HG03565 (cell line): ENCODE results near the gene SYT8.

Source experiments
- ATAC-seq: cut with Tn5 transposase; IDR thresholded peaks from one replicate; pipeline ENCODE4 v1.9.1; 2021; ENCODE audit warnings: mild to moderate bottlenecking, moderate library complexity; ENCODE audit not compliant: unreplicated experiment

The SYT8 gene

DNA sequence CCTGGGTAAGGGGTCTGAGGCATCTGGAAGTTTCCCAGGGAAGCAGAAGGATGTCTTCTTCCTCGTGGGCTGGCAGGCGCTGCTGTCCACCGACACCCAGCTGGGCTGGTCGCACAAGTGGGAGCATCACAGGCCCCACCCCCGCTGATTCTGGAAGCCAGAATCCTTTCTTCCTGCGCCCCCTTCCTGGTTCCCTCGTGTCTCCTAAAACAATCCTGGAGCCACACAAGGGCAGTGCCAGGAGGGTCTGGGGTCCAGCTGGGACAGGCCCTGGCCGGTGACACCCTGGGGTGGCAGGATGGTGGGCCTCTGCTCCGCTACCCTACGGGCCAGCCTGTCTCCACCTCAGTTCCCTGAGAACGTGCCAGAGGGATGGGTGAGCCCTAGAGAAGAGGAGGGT lies 22.3 kb downstream of the SYT8 start:
- ATAC-seq, result no peak

DNA sequence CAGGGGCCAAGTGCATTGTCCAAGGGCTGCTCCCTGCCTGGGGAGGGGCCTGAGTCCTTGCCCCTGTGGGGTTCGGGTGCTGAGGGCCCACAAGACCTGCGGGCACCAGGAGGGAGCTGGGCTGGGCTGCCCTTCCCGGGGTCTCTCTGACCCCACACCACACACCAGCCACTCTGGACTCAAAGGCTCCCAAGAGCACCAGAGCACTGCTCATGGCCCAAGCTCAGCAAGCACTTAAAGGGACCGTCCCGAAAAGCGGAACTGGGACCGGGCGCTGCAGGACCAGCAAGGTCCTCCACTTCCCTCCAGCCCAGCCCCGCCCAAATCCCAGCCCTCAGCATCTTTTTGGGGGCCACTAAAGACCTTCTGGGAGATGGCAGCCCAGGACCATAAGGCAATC lies 23.4 kb downstream of the SYT8 start:
- no peak for ATAC-seq

DNA sequence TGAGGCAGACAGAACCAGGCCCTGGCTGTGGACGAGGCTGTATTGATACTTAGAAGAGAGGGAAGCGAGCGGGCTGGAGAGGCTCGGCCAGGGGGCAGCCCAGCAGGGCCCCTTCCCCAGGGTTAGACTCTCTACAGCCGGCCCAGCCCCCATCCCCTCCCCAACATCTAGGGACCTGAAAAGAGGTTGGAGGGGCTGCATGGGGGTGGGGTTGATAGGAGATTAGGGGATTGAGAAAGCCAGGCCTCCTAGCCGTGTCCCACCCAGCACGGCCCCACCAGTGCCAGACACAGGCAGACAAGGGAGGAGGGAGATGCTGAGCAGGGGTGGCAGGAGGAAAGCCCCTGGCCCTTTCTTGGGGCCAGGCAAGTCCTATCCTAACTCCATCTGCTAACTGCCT lies 23.8 kb downstream of the SYT8 start:
- no peak for ATAC-seq

DNA sequence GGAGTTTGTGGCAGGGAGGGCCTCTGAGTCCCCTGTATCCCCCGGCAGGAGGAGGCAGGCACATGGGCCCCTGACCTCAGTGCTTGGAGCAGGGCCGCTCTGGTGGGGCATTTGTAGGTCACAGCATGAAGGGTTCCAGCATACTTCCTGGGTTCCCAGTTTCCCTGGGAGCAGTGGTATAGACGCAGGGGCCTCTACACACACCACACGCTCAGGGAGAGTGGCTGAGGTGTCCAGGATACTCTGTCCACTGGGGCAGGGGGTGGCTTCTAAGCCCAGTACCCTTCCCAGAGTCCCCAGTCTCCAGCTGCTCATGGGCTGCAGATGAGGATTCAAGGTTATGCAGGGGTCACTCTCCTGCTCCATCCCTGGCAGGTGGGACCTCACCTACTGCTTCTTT lies 24.2 kb downstream of the SYT8 start:
- no peak for ATAC-seq

DNA sequence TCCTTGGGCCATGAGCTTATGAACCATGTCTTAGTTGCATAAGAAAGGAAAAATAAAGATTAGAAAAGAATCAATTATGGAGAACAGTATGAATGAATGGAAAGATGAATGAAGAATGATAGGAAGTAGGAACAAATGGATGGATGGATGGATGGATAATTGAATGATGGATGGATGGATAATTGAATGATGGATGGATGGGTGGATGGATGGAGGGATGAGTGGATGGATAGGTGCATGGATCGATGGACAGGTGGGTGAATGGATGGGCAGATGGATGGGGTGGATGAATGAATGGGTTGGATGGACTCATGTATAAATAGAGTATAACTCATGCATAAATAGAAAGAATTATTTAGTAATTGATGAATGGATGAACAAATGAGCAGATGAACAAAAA lies 25.3 kb downstream of the SYT8 start:
- no peak for ATAC-seq

DNA sequence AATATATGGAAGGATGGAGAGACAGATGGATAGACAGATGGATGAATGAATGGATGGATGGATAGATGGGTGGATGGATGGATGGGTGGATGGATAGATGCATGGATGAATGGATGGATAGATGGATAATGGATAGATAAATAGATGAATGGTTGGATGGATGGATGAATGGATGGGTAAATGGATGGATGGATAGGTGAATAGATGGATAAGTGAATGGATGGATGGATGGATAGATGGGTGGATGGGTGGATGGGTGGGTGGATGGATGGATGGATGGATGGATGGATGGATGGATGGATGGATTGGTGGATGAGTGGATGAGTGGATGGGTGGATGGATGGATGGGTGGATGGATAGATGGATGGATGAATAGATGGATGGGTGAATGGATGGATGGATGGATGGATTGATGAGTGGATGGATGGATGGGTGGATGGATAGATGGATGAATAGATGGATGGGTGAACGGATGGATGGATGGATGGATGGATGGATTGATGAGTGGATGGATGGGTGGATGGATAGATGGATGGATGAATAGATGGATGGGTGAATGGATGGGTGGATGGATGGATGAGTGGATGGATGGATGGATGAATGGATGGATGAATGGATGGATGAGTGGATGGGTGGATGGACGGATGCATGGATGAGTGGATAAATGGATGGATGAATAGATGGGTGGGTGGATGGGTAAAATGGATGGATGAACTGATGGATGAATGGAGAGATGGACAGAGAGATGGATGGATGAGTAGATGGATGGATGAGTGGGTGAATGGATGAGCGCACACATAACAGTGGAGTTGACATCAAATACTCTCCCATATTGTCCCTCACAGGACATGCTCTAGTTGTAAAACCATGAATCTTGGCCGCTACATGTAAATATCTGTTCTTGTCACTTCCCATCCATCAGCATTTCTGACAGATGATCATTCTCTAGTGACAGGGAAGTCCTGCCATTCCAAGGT lies 26.9 kb downstream of the SYT8 start:
- no peak for ATAC-seq

DNA sequence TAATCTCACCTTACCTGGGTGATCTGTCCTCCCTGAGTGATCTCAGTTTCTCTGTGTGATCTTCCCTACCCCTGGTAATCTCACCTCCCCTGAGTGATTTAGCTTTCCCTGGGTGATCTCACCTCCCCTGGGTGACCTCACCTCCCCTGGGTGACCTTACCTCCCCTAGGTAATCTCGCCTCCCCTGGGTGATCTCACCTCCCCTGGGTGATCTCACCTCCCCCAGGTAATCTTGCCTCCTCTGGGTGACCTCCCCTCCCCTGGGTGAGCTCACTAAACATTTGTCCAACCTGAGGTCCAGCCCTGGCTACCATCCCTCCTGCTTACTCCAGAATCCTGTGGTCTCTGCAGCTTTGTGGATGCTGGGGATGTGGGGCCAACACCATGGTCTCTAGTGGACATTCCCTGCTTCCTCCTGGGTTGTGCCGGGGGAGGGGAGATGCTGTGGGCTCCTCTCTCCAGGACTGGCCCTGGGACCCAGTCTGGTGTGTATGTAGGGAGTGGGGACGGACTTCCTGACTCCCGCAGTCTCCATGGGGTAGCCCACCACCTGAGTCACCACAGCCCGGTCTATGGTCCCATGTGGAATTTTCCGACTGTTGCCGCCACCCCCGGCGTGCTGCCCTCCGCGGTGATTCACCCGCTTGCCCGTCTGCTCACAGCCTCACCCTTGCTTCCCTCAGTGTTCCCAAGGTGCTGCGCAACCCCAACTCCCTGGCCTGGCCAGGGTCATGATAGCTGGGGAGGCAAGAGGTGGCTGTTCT lies 28.0 kb downstream of the SYT8 start:
- no peak for ATAC-seq

DNA sequence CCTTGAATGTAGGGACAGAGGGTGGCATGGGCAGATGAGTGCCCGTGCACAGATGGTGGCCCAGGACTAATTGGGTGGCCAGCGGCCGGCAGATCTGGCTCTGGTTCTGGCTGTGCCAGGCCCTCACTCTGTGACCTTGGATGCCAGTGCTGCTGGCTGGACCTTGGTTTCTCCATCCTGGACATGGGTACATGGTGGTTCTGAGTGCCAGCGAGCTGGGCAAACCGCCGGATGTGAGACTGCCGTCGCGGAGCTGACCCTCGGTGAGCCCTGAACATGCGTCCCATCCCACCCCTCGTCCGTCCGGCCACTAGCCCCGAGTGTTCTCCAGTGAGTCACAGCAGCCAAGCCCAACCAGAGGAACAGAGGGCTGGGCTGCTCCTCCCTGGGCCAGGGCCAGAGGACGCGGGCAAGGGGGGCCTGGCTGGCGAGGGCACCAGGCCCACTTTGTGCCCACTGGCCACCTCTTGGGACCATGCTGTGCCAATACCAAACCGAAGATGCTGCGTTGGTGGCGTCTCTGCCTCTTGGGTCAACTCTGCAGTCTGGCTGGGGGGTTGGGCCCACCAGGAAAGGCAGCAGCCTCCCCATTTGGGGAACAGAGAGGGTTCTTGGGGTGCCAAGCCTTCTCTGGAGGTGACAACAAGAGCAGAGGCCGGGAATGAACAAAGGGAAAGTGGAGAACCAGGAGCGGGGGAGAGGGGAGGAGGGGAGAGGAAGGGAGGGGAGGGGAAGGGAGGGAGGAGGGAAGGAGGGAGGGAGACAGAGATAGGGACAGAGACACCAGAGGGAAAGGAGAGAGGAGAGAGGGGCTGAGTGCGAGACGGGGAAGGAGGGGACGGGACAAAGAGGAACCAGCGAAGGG lies 28.8 kb downstream of the SYT8 start:
- no peak for ATAC-seq

DNA sequence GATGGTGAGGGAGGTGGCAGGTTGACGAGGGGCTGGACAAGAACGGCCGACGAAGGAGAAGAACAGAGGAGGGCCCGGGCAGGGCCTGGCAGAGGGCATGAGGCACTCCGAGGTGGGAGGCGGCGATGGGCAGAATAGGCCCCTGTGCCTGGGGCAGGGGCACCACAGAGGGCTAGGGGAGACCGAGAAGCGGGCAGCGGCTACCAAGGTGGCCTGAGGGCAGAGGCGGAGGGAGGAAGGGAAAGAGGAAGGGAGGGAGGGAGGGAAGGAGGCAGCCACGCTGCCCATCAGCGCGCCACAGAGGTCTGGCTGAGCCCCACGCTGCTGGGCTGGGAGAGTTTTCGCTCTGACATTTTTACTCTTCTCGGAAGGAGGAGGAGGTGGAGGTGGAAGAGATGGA lies 29.4 kb downstream of the SYT8 start:
- ATAC-seq, result no peak

DNA sequence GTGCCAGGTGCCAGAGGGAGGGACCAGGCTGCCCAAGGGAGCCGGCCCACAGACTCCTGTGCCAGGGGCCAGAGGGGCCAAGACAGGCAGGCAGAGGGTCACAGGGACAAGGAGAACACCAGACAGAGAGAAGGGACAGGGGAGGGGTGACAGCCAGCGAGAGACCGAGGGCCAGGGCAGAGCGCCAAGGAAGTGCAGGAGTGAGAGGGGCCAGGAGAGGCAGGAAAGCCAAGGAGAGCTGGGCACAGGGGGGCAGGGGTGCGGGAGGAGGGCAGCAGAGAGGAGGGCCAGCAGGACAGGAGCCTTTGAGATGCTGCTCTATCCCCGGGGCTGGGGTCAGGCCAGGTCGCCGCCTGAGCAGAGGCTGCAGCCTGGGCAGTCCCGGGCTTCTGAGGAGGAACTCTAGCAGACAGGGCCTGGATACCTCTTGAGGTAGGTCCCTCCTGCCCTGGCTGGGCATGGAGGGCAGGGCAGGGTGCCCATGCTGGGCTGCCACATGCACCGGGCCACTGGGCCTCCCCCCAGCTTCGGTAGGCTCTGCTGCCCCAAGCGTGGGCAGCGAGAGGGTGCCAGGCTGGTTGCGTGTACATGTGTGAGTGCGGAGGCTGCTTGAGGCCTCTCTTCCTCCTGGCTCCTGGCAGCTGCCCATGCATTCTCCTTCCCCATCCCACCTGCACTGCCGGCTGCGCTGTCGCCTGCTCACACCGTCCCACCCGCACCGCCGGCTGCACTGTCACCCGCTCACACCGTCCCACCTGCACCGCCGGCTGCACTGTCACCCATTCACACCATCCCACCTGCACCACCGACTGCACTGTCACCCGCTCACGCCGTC lies 30.3 kb downstream of the SYT8 start:
- ATAC-seq, result no peak

DNA sequence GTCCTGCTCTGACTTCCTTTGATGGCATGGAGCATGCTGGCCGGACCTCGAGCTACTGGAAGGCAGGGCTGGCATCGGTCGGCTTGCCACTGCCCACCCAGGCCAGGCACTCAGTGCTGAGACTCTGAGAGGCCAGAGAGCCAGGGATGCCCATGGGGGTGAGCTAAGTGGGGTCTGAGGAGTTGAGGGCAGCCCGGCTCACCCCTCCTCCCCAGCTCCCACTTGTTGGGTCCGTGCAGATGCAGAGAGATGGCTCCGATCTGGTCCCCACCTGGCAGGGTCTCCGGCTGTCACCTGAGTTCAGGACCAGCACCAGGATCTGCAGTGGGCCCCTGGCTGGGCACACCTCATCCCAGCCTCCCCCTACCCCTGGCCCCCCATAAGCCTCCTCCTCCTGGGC lies 31.4 kb downstream of the SYT8 start:
- no peak for ATAC-seq

DNA sequence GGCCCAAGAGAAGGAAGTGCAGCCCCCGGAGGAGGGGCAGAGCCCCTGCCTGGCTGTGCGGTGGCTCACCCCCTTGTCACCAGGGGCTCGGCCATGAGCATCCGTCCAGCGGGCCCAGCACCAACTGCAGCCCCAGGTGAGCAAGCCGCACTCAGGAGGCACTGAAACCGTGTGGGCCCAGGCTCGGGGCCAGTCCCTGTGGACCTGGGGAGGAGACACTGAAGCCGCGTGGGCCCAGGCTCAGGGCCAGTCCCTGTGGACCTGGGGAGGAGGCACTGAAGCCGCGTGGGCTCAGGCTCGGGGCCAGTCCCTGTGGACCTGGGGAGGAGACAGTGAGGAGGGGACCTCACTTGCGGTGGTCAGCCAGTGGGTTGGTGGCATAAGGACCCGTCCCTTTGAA lies 32.0 kb downstream of the SYT8 start:
- ATAC-seq, result no peak

DNA sequence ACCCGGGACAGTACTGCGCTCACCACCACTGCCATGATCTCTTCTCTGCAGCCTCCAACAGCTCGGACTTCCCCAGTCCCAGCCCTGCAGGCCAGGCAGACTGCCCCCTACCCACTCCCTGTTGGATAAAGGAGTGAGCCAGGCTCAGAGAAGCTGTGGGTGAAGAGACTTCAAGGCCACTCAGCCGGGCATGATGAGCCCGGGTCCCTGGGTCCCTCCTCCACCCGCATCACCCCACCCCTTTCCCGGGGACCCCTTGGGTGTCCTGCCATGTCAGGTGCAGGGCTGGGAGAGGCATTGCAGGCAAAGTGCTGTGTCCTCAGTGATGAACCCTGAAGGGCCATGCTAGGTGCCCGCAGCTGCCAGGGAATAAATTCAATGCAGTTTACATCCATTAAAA lies 32.6 kb downstream of the SYT8 start:
- no peak for ATAC-seq

DNA sequence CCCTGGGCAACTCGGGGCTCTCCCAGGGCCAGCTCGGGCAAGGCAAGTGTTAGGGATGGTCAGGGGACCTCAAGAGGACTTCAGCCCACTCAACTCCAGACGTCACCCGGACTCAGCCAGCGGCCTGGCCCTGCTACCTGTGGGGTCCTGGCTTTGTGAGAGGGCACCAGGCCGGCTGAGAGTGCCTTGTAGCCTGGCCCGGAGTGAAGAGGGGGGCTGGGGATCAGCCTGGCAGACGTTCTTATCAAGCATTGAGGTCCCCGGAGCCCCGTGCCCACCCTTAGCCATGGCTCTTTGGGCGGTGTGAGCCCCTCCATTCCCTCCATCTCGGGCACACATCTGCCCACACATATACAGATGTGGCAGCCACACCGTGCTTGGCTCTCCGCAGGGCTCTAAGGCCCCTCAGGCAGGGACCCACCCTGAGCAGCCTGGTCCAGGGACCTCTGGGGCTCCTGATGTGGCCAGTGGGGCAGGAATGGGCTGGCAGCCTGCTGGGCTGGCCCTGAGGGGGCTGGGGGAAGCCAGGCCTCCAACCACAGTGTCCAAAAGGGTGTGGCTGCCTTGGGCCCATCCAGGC lies 33.4 kb downstream of the SYT8 start:
- no peak for ATAC-seq

DNA sequence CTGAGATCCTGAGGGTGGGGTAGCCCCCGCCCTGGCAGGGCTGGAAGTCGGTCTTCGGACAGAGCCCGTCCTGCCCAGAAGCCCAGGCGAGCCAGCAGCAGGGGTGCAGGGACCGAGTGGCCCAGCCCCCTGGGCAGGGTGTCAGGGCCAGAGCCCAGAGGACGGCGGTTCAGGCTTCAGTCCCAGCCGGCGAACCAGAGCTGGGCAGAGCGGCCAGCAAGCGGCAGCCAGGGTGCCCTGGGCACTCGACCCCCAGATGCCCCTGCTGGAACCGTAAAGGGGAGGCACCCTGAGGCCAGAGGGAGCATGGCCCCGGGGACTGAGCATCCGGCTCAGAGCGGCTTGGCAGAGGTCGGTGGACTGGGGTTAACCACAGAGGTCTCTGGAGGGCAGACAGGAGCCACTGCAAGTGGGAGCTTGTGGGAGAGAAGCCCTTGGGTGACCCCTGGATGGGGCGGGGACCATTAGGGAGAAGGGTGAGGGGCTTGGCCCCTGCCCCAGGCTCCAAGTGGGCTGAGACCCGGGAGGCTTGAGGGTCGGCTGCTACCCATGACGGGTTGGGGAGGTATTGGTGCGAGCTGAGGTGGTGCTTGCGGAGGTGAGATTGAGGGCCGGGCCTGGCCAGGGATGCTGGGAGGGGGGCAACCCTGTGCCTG lies 34.0 kb downstream of the SYT8 start:
- ATAC-seq, result no peak

DNA sequence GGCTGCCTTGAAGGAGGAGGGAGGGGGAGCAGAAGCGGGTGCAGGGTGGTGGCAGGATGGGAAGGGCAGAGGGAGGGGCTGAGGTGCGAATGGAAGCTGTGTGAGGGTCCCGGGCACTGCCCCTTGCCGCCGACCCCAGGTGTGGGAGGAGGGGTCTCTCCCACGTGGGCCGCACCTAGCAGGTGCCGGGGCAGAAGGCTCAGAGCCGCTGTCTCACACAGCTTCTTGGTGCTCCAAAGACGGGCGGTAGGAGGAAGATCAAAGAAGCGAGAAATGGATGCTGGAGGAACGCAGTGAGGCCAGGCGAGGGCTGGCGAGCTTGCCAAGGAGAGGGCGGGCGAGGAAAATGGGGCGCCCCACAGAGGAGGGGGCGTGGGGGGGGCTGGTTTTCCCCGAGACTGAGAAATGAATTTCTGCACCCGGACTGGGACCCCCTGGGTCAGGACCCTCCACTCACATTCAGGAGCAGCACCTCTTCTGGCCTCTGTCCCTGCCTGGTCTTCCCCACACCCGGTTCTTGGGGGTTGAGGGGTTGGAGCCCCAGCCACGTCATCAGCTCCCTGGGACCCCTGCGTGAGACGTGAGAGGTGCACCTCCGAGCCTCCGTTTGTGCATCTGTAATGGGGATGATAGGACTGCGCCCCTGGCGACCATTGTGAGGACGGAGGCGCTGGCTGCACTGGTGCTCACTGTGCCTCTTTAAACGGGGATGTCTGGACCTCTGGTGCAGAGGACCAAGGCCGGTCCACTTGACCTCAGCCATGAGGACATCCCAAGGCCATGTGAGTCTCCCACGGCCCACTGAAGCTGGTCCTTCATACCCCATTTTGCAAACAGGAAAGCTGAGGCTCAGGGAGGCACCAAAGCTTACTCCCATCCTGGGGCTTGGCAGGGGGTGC lies 34.9 kb downstream of the SYT8 start:
- no peak for ATAC-seq

DNA sequence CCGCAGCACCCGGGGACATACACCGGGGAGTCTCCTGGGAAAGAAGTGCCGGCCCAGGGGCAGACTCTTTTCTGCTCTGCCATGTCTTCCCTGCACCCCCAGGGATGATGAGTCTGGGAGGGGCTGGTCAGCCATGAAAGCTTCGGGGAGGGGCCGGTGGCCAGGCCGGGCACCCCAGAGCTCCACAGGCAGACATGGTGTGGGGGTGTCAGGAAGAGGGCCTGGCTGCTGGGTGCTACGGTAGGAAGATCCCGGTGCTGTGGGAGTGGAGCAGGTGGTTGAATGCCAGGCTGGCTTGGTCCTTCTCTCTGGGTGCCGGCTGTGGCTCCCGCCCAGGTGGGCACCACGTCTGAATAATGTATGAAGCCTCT lies 35.5 kb downstream of the SYT8 start:
- no peak for ATAC-seq

DNA sequence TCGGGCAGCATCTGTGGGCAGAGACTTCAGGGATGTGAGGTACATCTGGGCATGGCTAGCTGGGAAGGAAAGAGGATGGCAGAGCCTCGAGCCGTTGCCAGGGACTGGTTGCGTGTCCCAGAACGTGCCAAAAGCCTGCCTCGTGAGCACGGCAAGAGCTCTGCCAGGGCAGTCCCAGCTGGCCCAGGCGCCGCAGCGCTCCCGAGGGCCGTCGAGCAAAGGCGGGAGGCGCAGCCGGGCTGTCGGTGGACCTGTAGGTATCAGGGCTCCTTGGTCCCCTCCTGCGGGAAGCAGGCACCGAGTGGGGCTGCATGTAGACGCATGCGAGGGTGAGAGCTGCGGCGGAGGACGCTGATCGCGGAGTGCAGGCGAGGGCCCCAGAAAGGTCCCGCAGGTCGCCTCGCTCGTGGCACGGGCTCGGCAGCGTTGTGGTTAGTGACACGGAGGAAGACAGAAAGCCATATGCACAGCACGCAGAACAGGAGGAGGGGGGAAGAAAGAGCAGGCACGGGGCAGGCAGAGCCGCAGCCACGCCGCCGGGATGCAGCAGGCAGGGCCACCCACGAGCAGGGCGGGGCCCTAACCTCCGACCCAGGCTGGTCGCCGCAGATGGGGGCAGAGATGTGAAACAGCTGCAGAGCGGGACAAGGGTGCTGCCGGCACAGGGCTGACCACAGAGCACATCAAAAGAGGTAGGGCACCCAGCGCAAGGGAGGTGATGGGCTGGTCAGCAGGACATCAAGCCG lies 36.1 kb downstream of the SYT8 start:
- ATAC-seq, result no peak
